Activated CD8-positive, alpha-beta T cell treated with anti-CD3 and anti-CD28 coated beads for 36 hours (primary cell): ENCODE measurements around the gene ABHD1. TPM values are rescaled to one million over a fixed set of nuclear protein-coding genes. Genes with fewer than 3 reads are reported as not detected.

ENCODE experiments used
- ATAC-seq: fragments of 200-7000 bp; cut with Tn5 transposase; one replicate; pipeline ENCODE4 v1.10.0; 2021; ENCODE audit warnings: mild to moderate bottlenecking, moderate library complexity
- CTCF ChIA-PET: fragments of 350-600 bp; sonication (Branson Sonifier 250); formaldehyde crosslinking; loops from one replicate; lab custom pipeline; 2021; ENCODE audit warnings: antibody characterized with exemption; lab: Charles Lee
- POLR2A ChIA-PET: fragments of 350-600 bp; sonication (Branson Sonifier 250); formaldehyde crosslinking; loops from one replicate; lab custom pipeline; 2021; ENCODE audit warnings: antibody characterized with exemption; lab: Charles Lee
- DNase-seq: peaks from one replicate; pipeline ENCODE4 v3.0.0-alpha.2; 2020
- H3K27ac Mint-ChIP-seq: one replicate; pipeline ENCODE4 v1.8.0; 2021; ENCODE audit warnings: mild to moderate bottlenecking, mixed read lengths
- H3K27me3 Mint-ChIP-seq: one replicate; pipeline ENCODE4 v1.8.0; 2021; ENCODE audit warnings: mixed read lengths
- H3K36me3 Mint-ChIP-seq: one replicate; pipeline ENCODE4 v1.8.0; 2021; ENCODE audit warnings: low read depth, mixed read lengths
- H3K4me1 Mint-ChIP-seq: one replicate; pipeline ENCODE4 v1.8.0; 2021; ENCODE audit warnings: low read depth, mixed read lengths
- H3K4me3 Mint-ChIP-seq: one replicate; pipeline ENCODE4 v1.8.0; 2021; ENCODE audit warnings: mild to moderate bottlenecking, moderate library complexity, mixed read lengths
- H3K9me3 Mint-ChIP-seq: one replicate; pipeline ENCODE4 v1.8.0; 2021; ENCODE audit warnings: mixed read lengths
- intact Hi-C: fragments of 100-400 bp; cut with micrococcal nuclease; formaldehyde crosslinking; loops from one replicate; pipeline ENCODE4 v1.10.0; 2022
- total RNA-seq, 2 experiments: library from RNA; stranded (reverse); gene quantifications; one replicate each; pipeline ENCODE4 v1.2.3, GENCODE V29; 2021
- TF ChIP-seq, protein P1 (sequence below): fragments of 200-600 bp; IDR thresholded peaks from one replicate; pipeline ENCODE4 v1.8.0; 2022; ENCODE audit warnings: antibody characterized with exemption, mild to moderate bottlenecking

ABHD1 gene
- total RNA-seq, 2 experiments from 2014 or later, result 0.36 to 0.50 TPM

DNA sequence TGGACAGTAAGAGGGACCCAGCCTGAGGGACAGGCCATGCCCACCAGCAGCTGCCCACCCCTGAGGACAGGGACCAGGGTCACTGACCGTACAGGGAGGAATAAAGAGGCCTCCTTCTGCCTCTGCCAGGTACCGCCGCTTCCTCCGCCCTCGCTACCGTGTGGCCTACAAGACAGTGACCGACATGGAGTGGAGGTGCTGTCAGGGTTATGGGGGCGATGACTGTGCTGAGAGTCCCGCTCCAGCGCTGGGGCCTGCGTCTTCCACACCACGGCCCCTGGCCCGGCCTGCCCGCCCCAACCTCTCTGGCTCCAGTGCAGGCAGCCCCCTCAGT, 43.0 kb upstream of the ABHD1 start:
- DNase-seq, result no peak
- no peaks in the 10 kb centered on the region for H3K27me3 Mint-ChIP-seq
- peak overlapping the region; percentile 97 for H3K27ac Mint-ChIP-seq
- H3K9me3 Mint-ChIP-seq, result no peaks in the 10 kb centered on the region
- ChIA-PET CTCF (interaction anchor here (0.6 to 4.1 kb wide), 8 partner anchors 8 to 518 kb away, joined by 3 to 26 read pairs (median 3); partner anchors contain the start of genes AGBL5, OST4 and PREB), POLR2A (interaction anchor here (1.0 to 6.1 kb wide), 4 partner anchors 7 to 137 kb away, joined by 3 to 40 read pairs (median 5); partner anchors contain the start of genes CAD and OST4)
- peak overlapping the region; percentile 64 for H3K4me3 Mint-ChIP-seq
- H3K4me1 Mint-ChIP-seq, result peaks cover 34% of the 10 kb centered on the region
- no peaks in the 10 kb centered on the region for H3K36me3 Mint-ChIP-seq
- no peak for ATAC-seq
- intact Hi-C loops, result no loop called here
- TF ChIP-seq, protein P1, sequence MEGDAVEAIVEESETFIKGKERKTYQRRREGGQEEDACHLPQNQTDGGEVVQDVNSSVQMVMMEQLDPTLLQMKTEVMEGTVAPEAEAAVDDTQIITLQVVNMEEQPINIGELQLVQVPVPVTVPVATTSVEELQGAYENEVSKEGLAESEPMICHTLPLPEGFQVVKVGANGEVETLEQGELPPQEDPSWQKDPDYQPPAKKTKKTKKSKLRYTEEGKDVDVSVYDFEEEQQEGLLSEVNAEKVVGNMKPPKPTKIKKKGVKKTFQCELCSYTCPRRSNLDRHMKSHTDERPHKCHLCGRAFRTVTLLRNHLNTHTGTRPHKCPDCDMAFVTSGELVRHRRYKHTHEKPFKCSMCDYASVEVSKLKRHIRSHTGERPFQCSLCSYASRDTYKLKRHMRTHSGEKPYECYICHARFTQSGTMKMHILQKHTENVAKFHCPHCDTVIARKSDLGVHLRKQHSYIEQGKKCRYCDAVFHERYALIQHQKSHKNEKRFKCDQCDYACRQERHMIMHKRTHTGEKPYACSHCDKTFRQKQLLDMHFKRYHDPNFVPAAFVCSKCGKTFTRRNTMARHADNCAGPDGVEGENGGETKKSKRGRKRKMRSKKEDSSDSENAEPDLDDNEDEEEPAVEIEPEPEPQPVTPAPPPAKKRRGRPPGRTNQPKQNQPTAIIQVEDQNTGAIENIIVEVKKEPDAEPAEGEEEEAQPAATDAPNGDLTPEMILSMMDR, result no peak

DNA sequence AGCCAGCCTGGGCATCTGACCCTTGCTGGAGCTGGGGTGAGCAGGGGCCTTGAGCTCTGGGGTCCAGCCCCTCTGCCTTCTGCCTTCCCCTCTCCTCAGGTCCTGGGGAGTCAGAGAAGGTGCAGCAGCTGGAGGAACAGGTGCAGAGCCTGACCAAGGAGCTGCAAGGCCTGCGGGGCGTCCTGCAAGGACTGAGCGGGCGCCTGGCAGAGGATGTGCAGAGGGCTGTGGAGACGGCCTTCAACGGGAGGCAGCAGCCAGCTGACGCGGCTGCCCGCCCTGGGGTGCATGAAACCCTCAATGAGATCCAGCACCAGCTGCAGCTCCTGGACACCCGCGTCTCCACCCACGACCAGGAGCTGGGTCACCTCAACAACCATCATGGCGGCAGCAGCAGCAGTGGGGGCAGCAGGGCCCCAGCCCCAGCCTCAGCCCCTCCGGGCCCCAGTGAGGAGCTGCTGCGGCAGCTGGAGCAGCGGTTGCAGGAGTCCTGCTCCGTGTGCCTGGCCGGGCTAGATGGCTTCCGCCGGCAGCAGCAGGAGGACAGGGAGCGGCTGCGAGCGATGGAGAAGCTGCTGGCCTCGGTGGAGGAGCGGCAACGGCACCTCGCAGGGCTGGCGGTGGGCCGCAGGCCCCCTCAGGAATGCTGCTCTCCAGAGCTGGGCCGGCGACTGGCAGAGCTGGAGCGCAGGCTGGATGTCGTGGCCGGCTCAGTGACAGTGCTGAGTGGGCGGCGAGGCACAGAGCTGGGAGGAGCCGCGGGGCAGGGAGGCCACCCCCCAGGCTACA, 41.4 kb upstream of the ABHD1 start:
- DNase-seq, result no peak
- no peak for ATAC-seq
- ChIA-PET CTCF (interaction anchor here (0.8 to 4.1 kb wide), 7 partner anchors 10 to 109 kb away, joined by 3 to 26 read pairs (median 3); partner anchors contain the start of genes AGBL5, OST4 and PREB), POLR2A (interaction anchor here (0.9 to 6.1 kb wide), 7 partner anchors 9 to 136 kb away, joined by 3 to 40 read pairs (median 6); partner anchors contain the start of genes CAD and OST4)
- intact Hi-C loops, result no loop called here
- no peak overlapping the region for H3K4me3 Mint-ChIP-seq
- peak overlapping the region; percentile 97 for H3K27ac Mint-ChIP-seq
- H3K4me1 Mint-ChIP-seq, result peaks cover 29% of the 10 kb centered on the region
- H3K27me3 Mint-ChIP-seq, result no peaks in the 10 kb centered on the region
- H3K9me3 Mint-ChIP-seq, result no peaks in the 10 kb centered on the region
- H3K36me3 Mint-ChIP-seq, result no peaks in the 10 kb centered on the region
- TF ChIP-seq, protein P1, result no peak

DNA sequence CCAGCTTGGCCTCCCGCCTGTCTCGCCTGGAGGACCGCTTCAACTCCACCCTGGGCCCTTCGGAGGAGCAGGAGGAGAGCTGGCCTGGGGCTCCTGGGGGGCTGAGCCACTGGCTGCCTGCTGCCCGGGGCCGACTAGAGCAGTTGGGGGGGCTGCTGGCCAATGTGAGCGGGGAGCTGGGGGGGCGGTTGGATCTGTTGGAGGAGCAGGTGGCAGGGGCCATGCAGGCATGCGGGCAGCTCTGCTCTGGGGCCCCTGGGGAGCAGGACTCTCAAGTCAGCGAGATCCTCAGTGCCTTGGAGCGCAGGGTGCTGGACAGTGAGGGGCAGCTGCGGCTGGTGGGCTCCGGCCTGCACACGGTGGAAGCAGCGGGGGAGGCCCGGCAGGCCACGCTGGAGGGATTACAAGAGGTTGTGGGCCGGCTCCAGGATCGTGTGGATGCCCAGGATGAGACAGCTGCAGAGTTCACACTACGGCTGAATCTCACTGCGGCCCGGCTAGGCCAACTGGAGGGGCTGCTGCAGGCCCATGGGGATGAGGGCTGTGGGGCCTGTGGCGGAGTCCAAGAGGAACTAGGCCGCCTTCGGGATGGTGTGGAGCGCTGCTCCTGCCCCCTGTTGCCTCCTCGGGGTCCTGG, 40.7 kb upstream of the ABHD1 start:
- TF ChIP-seq, protein P1, result no peak
- POLR2A ChIA-PET, result interaction anchor here (0.9 to 6.1 kb wide), 6 partner anchors 9 to 129 kb away, joined by 3 to 40 read pairs (median 4); partner anchors contain the start of genes ATRAID, OST4 and SLC5A6

DNA sequence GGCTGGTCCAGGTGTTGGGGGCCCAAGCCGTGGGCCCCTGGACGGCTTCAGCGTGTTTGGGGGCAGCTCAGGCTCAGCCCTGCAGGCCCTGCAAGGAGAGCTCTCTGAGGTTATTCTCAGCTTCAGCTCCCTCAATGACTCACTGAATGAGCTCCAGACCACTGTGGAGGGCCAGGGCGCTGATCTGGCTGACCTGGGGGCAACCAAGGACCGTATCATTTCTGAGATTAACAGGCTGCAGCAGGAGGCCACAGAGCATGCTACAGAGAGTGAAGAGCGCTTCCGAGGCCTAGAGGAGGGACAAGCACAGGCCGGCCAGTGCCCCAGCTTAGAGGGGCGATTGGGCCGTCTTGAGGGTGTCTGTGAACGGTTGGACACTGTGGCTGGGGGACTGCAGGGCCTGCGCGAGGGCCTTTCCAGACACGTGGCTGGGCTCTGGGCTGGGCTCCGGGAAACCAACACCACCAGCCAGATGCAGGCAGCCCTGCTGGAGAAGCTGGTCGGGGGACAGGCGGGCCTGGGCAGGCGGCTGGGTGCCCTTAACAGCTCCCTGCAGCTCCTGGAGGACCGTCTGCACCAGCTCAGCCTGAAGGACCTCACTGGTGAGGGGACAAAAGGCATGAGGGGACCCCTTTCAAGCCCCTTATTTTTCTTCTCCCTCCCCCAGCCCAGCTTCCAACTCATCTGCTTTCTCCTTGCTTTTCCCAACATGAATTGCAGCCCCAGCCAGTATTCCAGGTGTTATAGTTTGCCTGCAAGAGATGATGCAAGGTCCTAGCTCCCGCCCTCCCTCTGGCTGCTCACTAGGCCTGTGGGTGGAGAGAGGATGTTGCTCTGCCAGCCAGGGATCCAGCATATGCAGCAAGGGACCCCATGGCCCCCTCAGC, 40.0 kb upstream of the ABHD1 start:
- Mint-ChIP-seq H3K9me3 (no peaks in the 10 kb centered on the region), H3K36me3 (no peaks in the 10 kb centered on the region), H3K27ac (peak overlapping the region; percentile 22), H3K4me1 (peaks cover 33% of the 10 kb centered on the region), H3K27me3 (no peaks in the 10 kb centered on the region), H3K4me3 (no peak overlapping the region)
- ATAC-seq, result no peak
- intact Hi-C loops, result no loop called here
- TF ChIP-seq, protein P1, result no peak
- ChIA-PET CTCF (interaction anchor here (1.6 to 4.1 kb wide), 3 partner anchors 11 to 67 kb away, joined by 4 to 26 read pairs (median 20); partner anchors contain the start of genes AGBL5 and OST4), POLR2A (interaction anchor here (0.6 to 6.1 kb wide), 7 partner anchors 10 to 128 kb away, joined by 3 to 40 read pairs (median 3); partner anchors contain the start of genes AGBL5, ATRAID, OST4 and SLC5A6)
- no peak for DNase-seq

More for the DNA sequence above, 40.7 kb upstream of the ABHD1 start:
- Mint-ChIP-seq H3K36me3 (no peaks in the 10 kb centered on the region), H3K4me3 (no peak overlapping the region), H3K27me3 (no peaks in the 10 kb centered on the region), H3K27ac (peak overlapping the region; percentile 38), H3K9me3 (no peaks in the 10 kb centered on the region), H3K4me1 (peaks cover 34% of the 10 kb centered on the region)
- ATAC-seq (no peak), DNase-seq (no peak)
- intact Hi-C loops, result no loop called here
- CTCF ChIA-PET, result interaction anchor here (0.8 to 4.1 kb wide), 5 partner anchors 11 to 66 kb away, joined by 3 to 26 read pairs (median 3); partner anchors contain the start of genes AGBL5, OST4 and PREB
